Keratinocyte (primary cell): ENCODE results near the gene CCDC40.

Experiments used
- EZH2 ChIP-seq: IDR thresholded peaks from one replicate; pipeline ENCODE4 v1.6.1; 2012; ENCODE audit warnings: inconsistent platforms, mild to moderate bottlenecking, low read length, moderate library complexity
- TF ChIP-seq, protein P1 (sequence below), 3 experiments: IDR thresholded peaks in 1 of 3; conservative IDR thresholded peaks in 1 of 3; optimal IDR thresholded peaks in 1 of 3; 2 replicates in 2 of 3; 3 replicates in 1 of 3; pipeline versions ENCODE3 to v1.5.1; 2011; ENCODE audit warnings: low read length in 3 of 3, mild to moderate bottlenecking in 3 of 3, moderate library complexity in 2 of 3, control low read depth in 1 of 3, inconsistent platforms in 1 of 3; ENCODE audit not compliant: insufficient read depth in 2 of 3; ENCODE audit errors: extremely low read depth in 1 of 3

DNA sequence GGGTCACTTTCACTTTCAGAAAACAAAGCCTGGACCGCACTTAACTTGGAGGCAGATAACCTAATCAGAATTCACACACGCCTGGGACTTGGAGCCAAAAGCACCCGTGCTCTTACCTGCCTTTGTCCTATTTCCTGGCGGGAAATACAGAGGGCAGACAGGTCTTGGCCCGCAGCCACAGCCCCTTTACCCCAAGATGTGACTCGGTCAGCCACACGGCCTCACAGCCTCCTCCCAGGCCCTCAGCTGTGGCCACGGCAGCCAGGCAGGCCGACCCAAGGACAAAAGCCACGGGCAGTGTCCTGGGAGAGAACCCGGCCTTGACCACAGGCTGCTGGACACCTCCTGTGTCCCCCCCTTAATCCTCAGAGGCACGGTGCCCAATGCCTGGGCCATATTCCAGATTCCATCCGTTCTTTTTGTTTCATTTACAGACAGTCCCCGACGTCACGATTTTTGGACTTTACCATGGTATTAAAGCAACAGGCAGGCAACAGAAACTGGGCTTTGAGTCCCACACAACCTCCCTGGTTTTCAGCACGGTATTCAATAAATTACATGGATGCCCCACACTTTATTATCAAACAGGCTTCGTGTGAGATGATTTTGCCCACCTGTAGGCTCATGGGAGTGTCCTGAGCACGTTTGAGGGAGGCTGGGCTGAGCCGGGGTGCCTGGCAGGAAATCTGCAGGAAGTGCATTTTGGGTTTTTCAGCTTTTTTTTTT lies 34.8 kb downstream of the CCDC40 start:
- TF ChIP-seq, protein P1, sequence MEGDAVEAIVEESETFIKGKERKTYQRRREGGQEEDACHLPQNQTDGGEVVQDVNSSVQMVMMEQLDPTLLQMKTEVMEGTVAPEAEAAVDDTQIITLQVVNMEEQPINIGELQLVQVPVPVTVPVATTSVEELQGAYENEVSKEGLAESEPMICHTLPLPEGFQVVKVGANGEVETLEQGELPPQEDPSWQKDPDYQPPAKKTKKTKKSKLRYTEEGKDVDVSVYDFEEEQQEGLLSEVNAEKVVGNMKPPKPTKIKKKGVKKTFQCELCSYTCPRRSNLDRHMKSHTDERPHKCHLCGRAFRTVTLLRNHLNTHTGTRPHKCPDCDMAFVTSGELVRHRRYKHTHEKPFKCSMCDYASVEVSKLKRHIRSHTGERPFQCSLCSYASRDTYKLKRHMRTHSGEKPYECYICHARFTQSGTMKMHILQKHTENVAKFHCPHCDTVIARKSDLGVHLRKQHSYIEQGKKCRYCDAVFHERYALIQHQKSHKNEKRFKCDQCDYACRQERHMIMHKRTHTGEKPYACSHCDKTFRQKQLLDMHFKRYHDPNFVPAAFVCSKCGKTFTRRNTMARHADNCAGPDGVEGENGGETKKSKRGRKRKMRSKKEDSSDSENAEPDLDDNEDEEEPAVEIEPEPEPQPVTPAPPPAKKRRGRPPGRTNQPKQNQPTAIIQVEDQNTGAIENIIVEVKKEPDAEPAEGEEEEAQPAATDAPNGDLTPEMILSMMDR (optimal IDR thresholded peaks at IDR 0.05 in 1 of 3, IDR thresholded peaks at IDR 0.05 in 1 of 3, conservative IDR thresholded peaks at IDR 0.05 in 1 of 3; ENCODE audit: extremely low read depth in 1 of 3, insufficient read depth in 2 of 3, low read length in 3 of 3) = no peak
- no peak for TF ChIP-seq EZH2
